Epithelial cell of proximal tubule (primary cell): ENCODE results near the gene KRTAP10-12. TPM values are rescaled to one million over a fixed set of nuclear protein-coding genes. Genes with fewer than 3 reads are reported as not detected.

Experiments used
- DNase-seq: peaks from one replicate; pipeline ENCODE4 v3.0.0-alpha.2; 2011; ENCODE audit warnings: low read depth
- H3K4me3 ChIP-seq: 2 replicates; pipeline ENCODE4 v1.5.1; 2011; ENCODE audit warnings: low read depth, mild to moderate bottlenecking, low read length
- CTCF ChIP-seq: conservative IDR thresholded peaks from 2 replicates; pipeline ENCODE4 v1.5.1; 2012; ENCODE audit warnings: low read depth, mild to moderate bottlenecking, low read length
- total RNA-seq: library from RNA; depleted of rRNA; stranded (reverse); fragments of >200 nt; gene quantifications from 2 replicates; pipeline ENCODE4 v1.2.3, GENCODE V29; 2015

Gene KRTAP10-12
- total RNA-seq, 1 donor from 2014 or later: not detected

- no peak overlapping the region for H3K4me3 ChIP-seq
- no peak for TF ChIP-seq CTCF
- DNase-seq: no peak
Measured at GRCh38 chr21:44732263-44732662, 35.3 kb downstream of the KRTAP10-12 start.

GRCh38 chr21:44732956-44733355, 36.0 kb downstream of the KRTAP10-12 start:
- no peak for DNase-seq
- TF ChIP-seq CTCF: no peak
- no peak overlapping the region for H3K4me3 ChIP-seq

GRCh38 chr21:44734026-44734745, 37.2 kb downstream of the KRTAP10-12 start:
- DNase-seq: no peak
- H3K4me3 ChIP-seq: no peak overlapping the region
- no peak for TF ChIP-seq CTCF

- no peak overlapping the region for H3K4me3 ChIP-seq
- no peak for TF ChIP-seq CTCF
- DNase-seq: no peak
Measured at GRCh38 chr21:44734841-44735240, 37.9 kb downstream of the KRTAP10-12 start.

GRCh38 chr21:44735821-44736220, 38.8 kb downstream of the KRTAP10-12 start:
- no peak for TF ChIP-seq CTCF
- DNase-seq: no peak
- H3K4me3 ChIP-seq: no peak overlapping the region

- TF ChIP-seq CTCF: no peak
- DNase-seq: no peak
- H3K4me3 ChIP-seq: no peak overlapping the region
Measured at GRCh38 chr21:44736291-44737004, 39.5 kb downstream of the KRTAP10-12 start.
